Activated CD4-positive, alpha-beta T cell treated with anti-CD3 and anti-CD28 coated beads for 48 hours (primary cell): Measurements from ENCODE around the gene MUC5AC.
A peak's percentile ranks its signal among the peaks of the same experiment; 100 is the strongest.

Source experiments
- DNase-seq: peaks from one replicate; pipeline ENCODE4 v3.0.0-alpha.2; 2020

Gene MUC5AC

DNA sequence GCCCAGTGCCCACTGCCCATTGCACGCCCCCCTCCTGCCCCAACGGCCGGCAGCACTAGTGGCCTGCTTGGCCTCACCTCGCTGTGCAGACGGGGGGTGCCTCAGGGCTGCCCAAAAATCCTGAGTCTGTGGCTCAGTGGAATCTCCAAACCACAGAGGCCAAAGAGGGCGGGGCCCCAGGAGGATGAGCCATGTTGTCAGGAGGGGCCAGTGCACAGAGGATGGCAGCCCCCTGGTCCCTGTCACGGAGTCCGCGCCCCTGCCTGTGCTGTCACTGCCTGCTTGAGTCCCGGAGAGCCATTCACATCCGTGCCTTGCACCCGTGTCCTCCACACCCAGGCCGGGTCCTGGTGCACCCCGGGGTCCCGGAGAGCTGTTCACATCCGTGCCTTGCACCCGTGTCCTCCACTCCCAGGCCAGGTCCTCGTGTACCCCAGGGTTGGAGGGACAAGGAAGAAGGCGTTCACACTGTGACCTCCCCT, 36.4 kb upstream of the MUC5AC start:
- peak; percentile 1 for DNase-seq

DNA sequence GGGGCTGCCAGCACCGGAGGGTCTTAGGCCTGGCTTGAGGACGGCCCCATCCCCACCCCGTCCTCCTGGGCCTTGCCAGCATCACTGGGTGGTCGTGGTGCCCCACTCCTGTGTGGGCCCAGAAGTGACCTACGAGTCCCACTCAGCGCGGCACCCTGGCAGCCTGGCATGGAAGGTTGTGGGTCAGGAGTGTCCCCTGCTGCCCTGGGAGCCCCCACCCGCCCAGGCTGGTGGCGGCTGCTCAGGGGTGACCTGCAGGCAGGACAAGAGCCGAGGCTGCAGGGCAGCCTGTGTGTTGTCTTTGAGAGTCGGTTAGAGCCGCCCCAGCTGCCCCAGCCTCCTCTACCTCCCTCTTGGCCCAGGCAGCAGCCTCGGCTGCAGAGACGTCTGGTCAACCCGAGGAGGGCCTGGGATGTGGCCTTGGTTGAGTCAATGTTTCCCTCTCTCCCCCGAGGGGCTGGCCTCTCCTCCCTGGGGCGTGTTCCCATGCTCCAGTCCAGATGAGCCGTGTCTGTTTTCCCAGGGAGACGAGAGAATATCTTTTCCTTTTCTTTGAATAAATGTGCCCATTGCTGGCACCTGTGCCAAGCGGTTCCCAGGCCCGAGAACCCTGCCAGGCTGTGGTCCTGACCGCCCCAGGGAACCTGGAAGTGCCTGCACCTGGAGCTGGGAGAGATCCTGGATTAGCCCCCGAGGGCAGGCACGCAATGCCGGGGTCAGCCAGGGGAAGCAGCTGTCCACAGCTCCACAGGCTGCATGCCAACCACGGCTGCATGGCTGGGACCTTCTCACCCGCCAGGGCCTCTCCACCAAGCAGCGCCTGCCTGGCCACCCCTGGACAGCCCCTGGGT, 35.7 kb upstream of the MUC5AC start:
- DNase-seq: peak; percentile 3

DNA sequence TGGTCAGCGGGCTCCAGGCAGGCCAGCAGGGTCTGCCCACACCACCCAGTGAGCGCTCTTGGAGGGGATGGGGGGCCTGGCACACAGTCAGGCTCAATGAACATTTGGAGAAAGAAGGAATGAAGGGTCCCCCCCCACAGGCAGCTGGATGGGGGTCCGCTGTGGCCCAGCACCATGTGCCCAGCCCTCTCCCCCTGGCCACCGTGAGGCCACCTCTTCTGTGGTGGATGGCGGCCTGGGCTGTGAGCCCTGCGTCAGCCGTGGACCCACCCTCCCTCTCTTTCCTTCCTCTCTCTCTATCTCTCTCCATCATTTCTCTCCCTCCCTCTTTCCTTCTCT, 35.1 kb upstream of the MUC5AC start:
- no peak for DNase-seq

DNA sequence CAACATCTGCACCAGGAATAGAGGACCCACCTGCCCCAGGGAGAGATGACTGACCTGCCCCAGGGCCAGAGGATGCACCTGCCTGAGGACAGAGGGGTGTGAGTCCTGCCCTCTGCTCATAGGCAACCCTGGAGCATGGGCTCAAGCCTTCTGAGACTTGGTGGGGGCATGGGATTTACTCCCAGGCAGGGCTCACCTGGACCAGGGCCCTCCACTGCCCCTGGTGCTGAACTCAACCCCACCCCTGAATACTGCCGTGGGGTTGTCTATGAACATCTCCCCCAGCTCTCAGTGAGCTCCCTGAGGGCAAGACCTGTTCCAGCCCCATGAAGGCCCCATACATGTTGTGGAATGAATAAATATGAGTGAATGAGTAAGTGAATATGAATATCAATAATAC, 33.8 kb upstream of the MUC5AC start:
- peak; percentile 11 for DNase-seq

DNA sequence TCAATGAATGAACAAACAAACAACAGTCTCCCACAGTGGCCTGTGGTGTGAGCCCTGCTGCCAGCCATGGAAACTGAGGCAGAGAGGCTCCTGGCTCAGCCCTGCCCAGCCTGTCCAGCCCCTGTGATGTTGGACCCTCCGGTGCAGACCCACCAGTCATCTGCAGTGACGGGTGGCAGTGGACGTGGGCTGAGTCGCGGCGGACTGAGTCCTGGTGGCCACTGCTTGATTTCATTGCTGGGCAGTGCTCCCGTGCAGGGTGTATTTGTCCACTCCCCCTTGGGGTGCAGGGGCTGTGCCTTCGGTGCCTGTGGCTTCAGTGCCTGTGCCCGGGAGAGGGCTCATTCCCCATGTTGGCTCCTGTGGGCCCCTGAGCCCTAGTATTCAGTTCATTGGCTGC, 31.9 kb upstream of the MUC5AC start:
- DNase-seq: peak; percentile 5

DNA sequence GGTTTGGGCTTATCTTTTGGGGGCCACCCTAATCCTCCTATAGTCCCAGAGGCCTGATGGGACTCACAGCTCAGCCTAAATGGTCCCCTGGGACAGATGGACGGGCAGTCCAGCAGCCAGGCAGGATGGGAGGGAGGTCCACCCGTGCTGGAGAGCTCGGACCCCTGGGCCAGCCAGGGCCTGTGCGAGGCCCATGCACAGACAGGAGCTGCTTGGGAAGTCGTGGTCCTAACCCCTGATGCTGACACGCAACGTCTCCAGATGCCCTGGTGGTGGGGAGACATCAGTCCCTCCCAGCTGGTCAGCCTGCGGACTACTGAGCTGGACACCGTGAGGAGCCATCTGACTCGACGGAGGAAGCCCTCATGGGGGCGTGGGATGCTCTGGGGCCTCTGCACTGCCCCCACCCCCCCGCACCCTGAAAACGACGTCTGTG, 31.2 kb upstream of the MUC5AC start:
- peak; percentile 1 for DNase-seq

DNA sequence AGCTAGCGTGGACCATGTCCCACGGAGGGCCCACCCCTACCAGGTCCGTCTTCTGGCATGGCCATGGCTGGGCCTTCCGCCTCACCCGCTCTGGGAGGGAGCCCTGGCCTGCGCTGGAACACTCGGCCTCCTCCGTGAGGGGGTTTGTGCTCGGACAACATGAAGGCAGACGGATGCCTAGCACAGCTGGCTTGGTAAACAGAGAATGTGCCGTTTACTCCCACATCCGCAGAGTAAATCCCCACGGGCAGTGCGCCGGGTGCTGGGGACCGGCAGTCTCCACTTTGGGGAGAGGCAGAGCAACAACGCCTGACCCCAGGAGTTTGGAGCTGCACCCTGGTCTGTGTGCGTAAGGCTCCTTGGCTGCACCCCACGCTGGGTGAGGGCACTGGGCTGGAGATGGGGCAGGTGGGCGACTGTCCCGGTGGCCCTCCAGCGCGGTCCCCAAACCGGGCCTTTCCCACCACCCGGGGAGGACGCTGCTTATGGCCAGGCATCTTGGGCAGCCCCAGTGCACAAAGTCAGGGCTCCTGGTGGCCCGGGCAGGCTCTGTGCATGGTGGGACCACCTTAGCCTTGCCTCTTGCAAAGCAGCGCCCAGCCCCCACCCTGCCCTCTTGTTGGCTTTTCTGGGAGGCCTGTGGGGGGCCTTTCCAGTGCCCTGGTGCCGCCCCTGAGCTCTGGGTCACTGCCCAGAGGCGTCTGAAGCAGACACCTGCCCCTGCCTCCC, 30.7 kb upstream of the MUC5AC start:
- peak; percentile 1 for DNase-seq

DNA sequence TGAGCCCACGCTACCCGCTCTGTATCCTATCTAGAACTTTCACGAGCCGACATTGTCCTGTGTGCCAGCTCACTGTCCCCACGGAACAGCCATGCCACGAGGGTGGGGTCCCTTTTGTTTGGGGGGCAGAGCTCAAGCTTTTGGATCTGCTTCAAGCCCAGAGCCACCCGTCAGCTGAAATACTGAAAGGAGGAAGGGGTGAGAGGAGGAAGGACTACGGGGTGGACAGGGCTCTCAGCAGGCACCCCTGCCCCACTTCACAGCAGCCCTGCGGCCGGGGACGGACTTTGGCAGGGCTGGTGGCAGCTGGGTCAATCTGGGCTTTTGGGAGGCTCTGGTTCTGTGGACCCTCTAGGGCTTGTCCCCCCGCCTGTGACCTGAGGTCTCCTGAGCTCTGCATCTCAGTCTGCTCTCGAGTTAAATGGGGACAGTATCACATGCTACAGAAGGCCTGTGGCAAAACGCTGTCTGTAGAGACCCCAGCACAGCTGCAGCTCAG, 30.0 kb upstream of the MUC5AC start:
- DNase-seq: no peak

DNA sequence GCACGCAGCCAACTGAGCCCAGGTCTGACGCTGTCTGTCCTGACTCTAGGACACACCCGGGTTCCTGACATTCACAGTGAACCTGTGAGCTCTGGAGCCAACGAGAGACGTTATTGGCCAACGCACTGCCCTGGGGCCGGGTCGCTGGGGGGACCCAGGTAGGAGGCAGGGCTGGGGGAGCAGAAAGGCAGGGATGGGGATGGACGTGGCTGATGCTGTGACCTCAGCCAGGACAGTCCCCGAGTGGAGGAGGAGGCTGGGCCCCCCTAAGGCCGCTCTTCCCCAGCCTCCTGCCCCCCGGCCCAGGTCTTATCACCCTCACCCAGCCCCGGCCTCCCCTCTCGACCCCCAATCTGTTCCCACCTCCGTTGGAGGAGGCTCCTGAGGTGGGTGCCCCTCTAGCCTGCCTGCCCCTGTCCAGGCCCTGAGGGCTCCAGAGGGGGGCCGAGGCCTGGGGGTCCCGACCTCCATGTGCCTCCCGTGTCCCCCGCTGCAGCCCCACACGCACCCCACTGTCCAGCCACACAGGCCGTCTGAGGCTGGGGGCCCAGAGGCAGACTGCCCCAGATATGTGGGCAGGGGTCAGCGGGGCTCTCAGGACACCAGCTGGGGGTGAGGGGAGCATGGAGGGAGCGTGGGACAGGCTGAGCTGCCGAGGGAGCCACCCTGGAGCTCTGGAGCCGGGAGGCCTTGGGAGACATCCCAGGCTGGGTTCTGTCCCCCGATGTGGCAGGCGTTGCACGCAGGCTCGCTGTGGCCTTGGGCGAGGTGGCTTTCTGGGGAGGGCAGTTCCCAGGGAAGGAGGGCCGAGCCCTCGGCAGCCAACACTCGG, 29.2 kb upstream of the MUC5AC start:
- no peak for DNase-seq

DNA sequence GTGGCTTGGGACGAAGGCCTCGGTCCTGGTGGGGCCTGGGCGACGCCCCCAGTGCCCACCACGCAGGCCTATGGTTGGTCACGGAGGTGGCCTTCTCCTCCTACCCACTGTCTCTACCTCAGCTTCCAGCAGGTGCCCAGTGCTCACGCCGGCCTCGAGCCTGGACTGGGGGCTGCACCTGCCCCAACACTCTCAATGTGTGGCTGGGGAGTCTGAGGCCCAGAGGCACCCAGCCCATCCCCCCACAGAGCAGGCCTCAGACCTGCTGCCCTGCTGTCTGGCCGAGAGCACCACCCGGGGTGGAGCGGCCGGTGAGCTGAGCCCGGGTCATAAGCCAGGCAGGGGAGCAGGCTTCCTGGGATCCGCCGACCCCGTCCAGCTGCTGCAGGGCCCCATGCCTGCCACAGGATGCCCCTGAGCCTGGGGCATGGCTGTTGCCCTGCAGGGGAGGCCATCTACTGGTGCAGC, 28.6 kb upstream of the MUC5AC start:
- no peak for DNase-seq

DNA sequence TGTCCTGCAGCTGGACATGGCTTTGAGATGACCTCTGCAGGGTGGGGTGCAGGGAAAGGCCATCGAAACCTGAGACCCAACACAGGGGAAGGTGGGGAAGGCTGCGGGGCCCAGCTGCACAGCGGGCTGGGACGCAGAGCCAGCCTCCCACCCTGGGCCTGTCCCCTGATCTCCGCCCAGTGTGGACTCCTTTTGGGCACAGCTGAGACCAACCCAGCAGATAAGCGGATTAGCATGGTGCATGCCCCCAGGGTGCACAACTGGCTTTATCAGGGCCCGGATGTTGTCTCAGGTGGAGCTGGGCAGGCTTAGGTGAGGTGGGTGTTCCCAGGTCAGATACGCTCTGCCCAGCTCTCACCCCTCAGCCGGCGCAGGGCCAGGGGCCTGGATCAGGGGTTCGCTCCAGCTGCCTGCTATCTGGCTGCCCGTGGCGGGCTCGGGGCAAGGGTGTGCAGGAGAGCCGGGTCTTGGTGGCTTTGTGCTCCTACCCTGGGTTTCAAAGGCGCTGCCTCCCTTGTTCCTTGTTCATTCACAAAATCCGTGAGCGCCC, 28.1 kb upstream of the MUC5AC start:
- DNase-seq: no peak

DNA sequence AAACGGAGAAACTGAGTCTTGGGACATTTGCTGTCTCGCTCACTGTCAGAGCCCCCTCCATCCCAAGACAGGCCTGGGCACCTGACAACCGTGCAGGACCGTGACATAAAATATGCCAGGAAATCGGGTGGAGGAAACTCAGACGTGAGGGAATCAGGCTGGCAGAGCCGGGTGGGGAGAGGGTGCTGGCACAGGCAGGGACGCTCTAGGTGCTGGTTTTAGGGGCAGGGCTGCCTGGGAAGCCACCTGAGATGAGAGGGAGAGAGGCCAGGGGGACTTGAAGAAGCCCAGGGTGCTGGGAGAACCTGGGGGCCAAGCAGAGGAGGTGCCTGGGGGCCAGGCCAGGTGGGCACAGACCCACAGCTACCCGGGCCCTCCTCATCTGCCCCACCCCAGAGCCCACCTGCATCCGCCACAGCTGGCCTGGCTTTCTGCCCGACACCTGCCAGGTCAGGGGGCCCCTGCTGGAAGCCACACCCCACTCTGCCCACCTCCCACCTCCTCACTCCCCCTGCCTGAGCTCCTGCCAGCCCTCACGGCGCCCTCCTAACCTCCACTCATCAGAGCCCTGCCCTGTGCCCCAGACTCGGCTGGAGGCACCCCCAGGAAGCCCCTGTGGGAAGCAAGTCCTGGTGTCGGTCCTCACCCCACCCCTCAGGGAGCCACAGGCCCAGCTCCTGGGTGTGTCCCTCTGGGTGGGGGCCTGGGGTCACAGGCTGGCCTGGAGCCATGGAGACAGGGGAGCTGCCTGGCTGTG, 27.3 kb upstream of the MUC5AC start:
- DNase-seq: no peak

DNA sequence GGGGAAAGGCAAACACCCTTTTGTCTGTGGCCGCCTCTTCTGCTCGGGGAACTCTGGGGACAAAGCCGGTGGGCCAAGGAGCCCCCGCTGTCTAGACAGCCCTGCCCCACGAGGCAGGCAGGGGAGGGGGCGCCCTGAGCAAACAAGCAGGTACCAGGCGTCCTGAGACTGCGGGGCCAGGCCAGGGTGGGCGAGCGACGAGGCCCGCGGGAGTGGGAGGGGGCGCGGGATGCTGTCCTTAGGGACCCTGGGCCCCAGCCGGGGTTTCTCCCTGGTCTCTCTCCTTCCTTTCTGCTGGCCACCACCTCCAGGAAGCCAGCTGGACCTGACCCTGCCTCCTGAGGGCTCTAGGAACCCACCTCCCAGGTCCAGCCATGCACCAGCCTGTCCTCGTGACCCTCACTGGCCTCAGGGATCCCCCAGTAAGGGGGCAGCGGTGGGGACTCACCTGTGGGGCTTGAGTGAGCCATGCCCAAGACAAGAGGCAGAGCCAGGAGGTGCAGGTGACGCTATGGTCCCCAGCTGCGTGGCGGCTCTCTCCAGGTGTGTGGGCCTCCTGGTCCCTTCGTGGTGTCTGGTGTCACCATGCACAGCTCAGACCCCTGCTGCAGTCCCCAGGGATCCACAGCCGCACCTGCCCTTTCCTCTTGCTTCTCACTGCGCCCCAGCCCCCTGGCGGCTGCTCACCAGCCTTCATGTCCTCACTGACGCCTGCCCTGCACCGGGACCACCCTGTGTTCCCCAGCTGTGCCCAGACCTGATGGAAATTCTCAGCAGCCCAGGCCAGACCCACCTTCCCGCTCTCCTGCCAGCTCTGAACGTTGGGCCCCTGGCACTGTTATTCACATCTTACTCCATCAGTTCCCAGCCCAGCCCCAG, 26.5 kb upstream of the MUC5AC start:
- DNase-seq: no peak

DNA sequence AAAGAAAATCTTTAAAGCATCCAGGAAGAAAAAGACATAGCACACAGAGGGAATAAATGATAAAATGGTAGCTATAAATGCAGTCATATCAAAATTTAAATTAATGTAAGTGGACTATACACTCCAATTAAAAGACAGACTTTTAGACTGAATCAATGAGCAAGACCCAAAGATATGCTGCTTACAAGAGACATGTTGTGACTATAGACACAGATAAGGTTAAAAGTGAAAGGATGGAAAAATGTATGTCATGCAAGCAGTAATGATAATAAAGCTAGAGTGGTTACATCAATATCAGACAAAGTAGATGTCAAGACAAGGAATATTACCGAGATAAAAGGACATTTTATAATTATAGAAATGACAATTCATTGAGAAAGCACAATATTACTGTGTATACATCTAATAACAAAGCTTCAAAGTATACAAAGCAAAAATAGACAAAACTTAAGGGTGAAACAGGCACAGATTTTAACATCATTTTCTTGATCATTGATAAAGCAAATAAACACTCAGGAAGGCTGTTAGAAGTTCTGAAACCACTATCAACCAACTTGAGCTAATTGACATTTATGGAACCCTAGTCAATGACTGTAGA, 22.8 kb upstream of the MUC5AC start:
- no peak for DNase-seq

DNA sequence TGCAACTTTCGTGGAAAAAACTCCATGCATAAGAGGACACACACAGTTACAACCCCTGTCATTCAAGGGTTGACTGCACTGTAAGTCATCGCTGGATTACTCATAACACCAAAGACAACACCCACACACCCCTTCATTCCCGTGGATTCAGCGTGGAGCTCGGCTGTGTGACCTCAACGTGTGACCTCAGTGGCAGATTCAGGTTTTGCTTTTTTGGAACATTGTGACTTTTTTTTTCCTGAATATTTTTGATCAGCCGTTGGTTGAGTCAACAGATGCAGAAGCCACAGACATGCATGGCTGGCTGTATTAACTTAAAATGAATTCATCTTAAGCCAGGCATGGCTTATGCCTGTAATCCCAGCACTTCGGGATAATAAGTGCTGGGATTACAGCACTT, 19.7 kb upstream of the MUC5AC start:
- peak; percentile 51 for DNase-seq

DNA sequence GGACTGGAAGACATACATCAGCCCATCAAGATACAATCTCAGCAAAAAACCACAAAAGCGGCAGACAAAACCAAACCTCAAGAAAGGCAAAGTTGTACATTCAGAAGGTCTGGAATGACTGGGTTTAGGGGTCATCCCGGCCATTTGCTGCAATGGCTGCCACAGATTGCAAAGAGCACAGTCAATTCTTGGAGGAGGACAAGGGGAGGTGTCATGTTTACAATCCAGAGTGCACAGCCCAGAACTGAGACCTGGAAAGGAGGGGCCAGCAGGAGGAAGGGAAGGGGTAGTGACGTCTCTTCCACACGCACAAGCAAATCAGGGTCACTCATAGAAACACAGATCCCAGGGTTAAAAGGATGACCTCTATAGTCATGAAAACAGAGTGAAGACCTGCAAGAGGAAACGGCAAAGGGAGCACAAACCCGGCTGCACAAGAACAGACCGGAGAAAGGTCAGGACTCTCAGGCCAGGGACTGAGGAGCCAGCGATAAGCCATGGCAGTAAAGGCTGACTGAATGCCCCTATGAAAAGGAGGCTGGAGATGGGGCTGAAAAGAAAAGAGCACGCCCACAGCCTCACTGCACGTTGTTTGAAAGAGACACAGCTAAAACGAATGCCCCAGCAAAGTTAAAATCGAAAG, 18.2 kb upstream of the MUC5AC start:
- DNase-seq: no peak

DNA sequence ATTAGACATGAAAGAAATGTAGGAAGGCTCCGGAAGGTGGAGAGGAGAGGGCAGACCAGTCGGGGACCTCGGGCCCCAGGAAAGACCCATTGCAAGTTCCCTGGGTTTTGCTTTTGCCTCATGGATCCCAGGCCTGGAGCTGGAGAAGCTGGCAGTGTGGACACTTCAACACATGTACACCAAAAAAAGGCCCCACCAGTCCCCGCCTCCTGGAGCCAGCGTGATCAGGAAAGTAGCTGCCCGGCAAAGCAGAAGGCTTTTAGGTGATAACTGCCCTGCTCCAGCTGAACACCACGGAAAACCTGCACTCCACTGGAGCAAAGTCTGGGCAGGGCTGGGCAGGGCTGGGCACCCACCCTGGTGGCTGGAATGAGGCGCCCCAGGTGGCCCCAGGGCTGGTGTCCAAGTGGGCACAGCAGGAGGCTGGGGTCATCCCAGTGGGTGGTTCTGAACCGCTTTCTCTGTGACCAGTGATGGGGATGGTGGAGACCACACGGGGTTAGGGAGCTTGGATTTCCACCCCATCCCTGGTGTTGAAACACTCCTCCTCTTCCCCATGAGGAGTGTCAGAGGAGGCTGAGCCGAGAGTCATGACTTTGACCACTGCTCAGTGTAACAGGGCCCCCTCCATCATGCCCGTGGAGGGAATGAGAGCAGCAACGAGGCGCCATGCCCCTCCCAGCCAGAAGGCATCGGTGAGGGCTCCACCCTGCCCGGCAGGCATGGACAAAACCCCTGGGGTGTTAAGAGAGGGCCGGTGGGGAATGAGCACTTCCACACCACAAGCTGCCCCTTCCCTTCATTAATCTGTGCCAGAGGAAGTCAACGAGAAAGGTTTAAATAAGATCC, 16.9 kb upstream of the MUC5AC start:
- no peak for DNase-seq

DNA sequence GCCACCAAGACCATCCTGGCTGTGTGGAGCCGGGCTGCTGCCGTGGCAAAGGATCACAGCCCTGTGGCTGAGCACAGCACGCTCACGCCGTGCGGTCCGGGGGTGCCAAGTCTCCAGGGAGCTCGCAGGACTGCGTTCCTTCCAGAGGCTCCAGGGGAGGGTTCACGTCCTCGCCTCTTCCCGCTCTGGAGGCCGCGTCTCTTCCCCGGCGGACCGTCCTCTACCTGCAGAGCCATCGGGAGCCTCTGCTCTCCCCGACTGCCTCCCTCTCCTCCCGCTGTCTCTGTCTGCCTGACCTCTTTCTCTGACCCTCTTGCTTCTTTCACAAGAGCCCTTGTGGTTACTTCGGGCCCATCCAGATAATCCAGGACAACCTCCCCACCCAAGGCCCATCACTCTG, 11.4 kb upstream of the MUC5AC start:
- DNase-seq: peak; percentile 0

DNA sequence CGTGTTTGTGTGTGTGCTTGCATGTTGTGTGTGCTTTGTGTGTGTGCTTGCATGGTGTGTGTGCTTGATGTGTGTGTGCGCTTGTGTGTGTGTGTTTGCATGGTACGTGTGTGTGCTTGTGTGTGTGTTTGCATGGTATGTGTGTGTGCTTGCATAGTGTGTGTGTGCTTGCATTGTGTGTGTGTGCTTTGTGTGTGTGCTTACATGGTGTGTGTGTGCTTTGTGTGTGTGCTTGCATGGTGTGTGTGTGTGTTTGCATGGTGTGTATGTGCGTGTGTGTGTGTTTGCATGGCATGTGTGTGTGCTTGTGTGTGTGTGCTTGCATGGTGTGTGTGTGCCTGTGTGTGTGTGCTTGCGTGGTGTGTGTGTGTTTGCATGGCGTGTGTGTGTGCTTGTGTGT, 10.0 kb upstream of the MUC5AC start:
- no peak for DNase-seq
